Measurements from ENCODE around the gene TTC39B. TPM values are rescaled to one million over a fixed set of nuclear protein-coding genes. Genes with fewer than 3 reads are reported as not detected.
A peak's percentile ranks its signal among the peaks of the same experiment; 100 is the strongest.
"Not testable (repeated sequence)": the region's sequence is repeated elsewhere in the genome, so short reads cannot be mapped to it uniquely, and the experiment has no call there.

Gene TTC39B
- total RNA-seq, 2 experiments from 2014 or later, result 30.3 to 31.7 TPM

DNA sequence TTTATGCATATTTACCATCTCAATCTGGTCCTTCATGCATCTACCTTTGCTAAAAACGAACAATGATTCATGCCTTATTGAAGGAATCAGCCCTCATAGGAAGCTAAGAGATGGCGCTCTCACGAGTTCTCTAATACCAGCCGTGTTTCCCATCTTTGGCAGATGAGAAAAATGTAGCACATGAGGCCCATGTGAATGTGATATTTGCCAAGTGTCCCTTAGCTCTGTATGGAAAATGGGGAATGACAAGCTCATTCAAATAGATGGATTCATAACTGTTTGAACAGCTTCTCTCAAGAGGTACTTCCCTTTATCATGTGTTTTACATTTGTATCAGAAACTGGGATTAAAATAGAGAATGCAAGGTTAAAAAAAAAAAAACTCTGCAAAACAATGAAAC lies 66.1 kb downstream of the TTC39B start:
- intact Hi-C loops (cut with micrococcal nuclease), result no loop called here
- peaks cover 29% of the 10 kb centered on the region for H3K4me1 Mint-ChIP-seq (ENCODE audit: low read depth)
- no peak overlapping the region for H3K4me3 Mint-ChIP-seq
- ChIA-PET POLR2A (no interaction called here), CTCF (interaction anchor here (1.6 kb wide), 1 partner anchor 9 kb away, joined by 3 read pairs; no protein-coding TSS in a partner anchor)
- no peak for DNase-seq
- H3K27ac Mint-ChIP-seq, result no peak overlapping the region
- peaks cover 47% of the 10 kb centered on the region for H3K36me3 Mint-ChIP-seq
- peaks cover 39% of the 10 kb centered on the region for H3K9me3 Mint-ChIP-seq
- H3K27me3 Mint-ChIP-seq, result no peaks in the 10 kb centered on the region

DNA sequence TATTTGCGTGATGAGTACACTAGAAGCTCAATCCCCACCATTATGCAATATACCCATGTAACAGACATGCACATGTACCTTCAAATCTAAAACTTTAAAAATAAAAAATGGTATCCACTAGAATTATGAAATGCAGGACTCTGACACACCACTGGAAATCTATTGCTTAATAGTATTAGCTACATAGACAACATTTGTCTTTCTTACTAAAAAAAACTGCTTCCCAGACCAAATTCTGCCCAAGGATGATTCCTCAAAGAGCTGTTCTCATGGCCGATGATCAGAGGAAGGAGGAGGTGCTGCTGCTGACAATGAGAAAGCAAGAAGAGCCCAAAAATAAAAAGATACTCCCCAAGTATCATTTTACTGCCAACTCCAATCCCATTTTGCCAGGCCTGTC lies 67.2 kb downstream of the TTC39B start:
- intact Hi-C loops (cut with micrococcal nuclease), result no loop called here
- H3K4me1 Mint-ChIP-seq (ENCODE audit: low read depth), result peaks cover 30% of the 10 kb centered on the region
- H3K9me3 Mint-ChIP-seq, result peaks cover 47% of the 10 kb centered on the region
- H3K36me3 Mint-ChIP-seq, result peaks cover 53% of the 10 kb centered on the region
- no peak overlapping the region for H3K4me3 Mint-ChIP-seq
- ChIA-PET POLR2A (no interaction called here), CTCF (interaction anchor here (1.6 kb wide), 1 partner anchor 8 kb away, joined by 3 read pairs; no protein-coding TSS in a partner anchor)
- H3K27me3 Mint-ChIP-seq, result no peaks in the 10 kb centered on the region
- no peak for DNase-seq
- no peak overlapping the region for H3K27ac Mint-ChIP-seq

DNA sequence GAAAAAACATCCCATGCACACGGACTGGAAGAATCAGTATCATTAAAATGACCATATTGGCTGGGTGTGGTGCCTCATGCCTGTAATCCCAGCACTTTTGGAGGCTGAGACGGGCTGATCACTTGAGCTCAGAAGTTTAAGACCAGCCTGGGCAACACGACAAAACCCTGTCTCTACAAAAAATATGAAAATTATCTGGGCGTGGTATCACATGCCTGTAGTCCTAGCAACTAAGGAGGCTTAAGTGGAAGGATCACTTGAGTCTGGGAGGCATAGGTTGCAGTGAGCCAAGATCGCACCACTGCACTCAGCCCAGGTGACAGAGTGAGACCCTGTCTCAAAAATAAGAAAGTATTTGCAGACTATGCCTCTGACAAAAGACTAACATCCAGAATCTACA lies 68.4 kb downstream of the TTC39B start:
- Mint-ChIP-seq H3K9me3 (peaks cover 47% of the 10 kb centered on the region), H3K4me3 (no peak overlapping the region), H3K4me1 (ENCODE audit: low read depth) (peaks cover 27% of the 10 kb centered on the region), H3K27ac (no peak overlapping the region), H3K36me3 (peaks cover 50% of the 10 kb centered on the region), H3K27me3 (no peaks in the 10 kb centered on the region)
- no peak for DNase-seq
- intact Hi-C loops (cut with micrococcal nuclease), result no loop called here
- CTCF ChIA-PET, result no interaction called here
- POLR2A ChIA-PET, result no interaction called here

DNA sequence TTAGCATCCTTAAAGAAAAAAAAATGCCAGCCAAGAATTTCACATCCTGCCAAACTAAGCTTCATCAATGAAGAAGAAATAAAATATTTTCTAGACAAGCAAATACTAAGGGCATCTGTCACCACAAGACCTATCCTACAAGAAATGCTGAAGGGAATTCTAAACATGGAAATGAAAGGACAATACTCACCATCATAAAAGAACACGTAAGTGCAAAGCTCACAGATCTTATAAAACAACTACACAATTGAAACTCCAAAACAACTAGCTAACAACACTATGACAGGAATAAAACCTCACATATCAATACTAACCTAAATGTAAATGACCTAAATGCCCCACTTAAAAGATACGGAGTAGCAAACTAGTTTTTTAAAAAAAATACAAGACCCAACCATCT lies 71.4 kb downstream of the TTC39B start:
- Mint-ChIP-seq H3K9me3 (peaks cover 45% of the 10 kb centered on the region), H3K4me3 (no peak overlapping the region), H3K4me1 (ENCODE audit: low read depth) (peaks cover 22% of the 10 kb centered on the region), H3K27ac (peak overlapping the region; percentile 38), H3K36me3 (peaks cover 52% of the 10 kb centered on the region), H3K27me3 (no peaks in the 10 kb centered on the region)
- POLR2A ChIA-PET, result no interaction called here
- intact Hi-C loops (cut with micrococcal nuclease), result no loop called here
- CTCF ChIA-PET, result no interaction called here
- DNase-seq, result no peak

DNA sequence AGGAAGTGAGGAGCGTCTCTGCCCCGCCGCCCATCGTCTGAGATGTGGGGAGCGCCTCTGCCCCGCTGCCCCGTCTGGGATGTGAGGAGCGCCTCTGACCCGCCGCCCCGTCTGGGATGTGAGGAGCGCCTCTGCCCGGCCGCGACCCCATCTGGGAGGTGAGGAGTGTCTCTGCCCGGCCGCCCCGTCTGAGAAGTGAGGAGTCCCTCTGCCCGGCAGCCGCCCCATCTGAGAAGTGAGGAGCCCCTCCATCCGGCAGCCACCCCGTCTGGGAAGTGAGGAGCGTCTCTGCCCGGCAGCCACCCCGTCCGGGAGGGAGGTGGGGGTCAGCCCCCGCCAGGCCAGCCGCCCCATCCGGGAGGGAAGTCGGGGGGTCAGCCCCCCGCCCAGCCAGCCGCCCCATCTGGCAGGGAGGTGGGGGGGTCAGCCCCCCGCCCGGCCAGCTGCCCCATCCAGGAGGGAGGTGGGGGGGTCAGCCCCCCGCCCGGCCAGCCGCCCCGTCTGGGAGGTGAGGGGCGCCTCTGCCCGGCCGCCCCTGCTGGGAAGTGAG lies 73.0 kb downstream of the TTC39B start:
- H3K27ac Mint-ChIP-seq; H3K4me3 Mint-ChIP-seq; H3K27me3 Mint-ChIP-seq; POLR2A ChIA-PET; intact Hi-C loops (cut with micrococcal nuclease); CTCF ChIA-PET; DNase-seq: not testable (repeated sequence)
- H3K4me1 Mint-ChIP-seq (ENCODE audit: low read depth), result peaks cover 36% of the 10 kb centered on the region
- peaks cover 38% of the 10 kb centered on the region for H3K9me3 Mint-ChIP-seq
- peaks cover 41% of the 10 kb centered on the region for H3K36me3 Mint-ChIP-seq

DNA sequence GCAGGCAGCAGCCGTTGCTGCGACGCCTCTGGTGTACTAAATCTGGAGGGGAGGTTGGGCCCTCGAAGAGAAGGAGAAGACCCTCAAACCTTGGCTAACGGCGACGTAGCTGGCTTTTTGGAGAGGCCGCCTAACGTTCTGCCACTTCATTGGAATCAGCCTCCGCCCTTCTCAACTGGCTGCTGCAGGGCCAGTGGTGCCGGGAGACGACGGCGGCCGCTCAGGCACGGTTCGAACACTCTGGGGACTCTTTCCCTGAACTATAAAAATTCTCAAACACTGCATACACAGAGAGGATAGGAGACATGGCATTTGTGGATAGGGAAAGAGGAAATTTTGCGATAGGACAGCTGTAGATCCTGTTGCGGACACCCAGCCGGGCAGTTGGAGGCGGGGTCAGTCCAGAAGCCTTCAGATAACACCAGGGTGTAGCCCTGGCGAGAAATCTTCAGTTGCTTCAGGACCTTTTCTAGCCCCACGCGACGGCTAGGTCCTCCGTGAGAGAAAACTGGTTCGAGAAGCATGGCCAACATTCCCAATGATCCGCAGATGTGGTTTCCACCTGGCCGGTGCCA lies 74.2 kb downstream of the TTC39B start:
- H3K4me1 Mint-ChIP-seq (ENCODE audit: low read depth), result peaks cover 45% of the 10 kb centered on the region

DNA sequence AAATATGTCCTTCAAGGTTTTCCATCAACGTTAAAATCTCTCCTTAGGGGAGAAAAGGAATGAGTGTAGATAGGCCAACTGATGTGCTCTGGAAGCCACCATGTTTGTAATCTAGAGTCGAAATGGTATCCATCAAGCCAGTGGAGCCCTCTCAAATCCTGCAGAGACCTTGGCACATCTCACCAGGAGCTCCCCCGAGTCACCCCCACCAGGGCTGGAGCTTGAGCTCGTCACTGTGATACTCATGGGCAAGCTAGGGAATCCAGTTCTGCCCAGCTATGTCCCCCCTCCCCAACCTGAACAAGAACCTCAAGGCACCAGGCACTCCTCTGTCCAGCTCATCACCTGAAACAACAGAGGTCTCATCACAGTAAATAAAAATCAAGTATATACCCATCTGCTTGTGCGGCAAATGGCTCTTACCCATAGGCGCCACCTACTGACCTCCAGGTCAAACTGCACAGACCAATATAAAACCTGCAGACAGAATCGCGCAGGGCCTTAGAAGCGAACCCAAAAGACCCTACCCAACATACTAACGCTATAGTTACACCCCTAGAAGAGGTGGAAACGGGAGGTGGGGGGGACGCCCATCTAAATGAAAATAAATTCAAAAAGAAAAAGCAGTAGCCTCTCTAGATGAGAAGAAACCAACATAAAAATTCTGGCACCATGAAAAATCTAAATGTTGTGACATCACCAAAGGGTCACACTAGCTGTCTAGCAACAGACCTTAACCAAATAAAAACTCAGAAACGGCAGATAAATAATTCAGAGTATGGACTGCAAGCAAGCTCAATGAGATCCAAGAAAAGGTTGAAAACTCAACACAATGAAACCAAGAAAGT lies 75.0 kb downstream of the TTC39B start:
- H3K4me1 Mint-ChIP-seq (ENCODE audit: low read depth), result peaks cover 49% of the 10 kb centered on the region
- H3K27ac Mint-ChIP-seq, result no peak overlapping the region
- no peaks in the 10 kb centered on the region for H3K27me3 Mint-ChIP-seq
- CTCF ChIA-PET, result interaction anchor here (0.6 to 6.6 kb wide), 31 partner anchors 9 to 437 kb away, joined by 3 to 135 read pairs (median 4); partner anchors contain the start of gene CCDC171
- peaks cover 18% of the 10 kb centered on the region for H3K9me3 Mint-ChIP-seq
- peak; percentile 39 for DNase-seq
- intact Hi-C loops (cut with micrococcal nuclease), result loop anchor here (1.0 kb wide), 1 partner anchor 21 kb away; no protein-coding TSS in a partner anchor
- H3K4me3 Mint-ChIP-seq, result no peak overlapping the region
- peaks cover 21% of the 10 kb centered on the region for H3K36me3 Mint-ChIP-seq
- POLR2A ChIA-PET, result no interaction called here

More for the DNA sequence above, 74.2 kb downstream of the TTC39B start:
- Mint-ChIP-seq H3K36me3 (peaks cover 28% of the 10 kb centered on the region), H3K9me3 (peaks cover 25% of the 10 kb centered on the region)
- H3K27me3 Mint-ChIP-seq, H3K4me3 Mint-ChIP-seq, POLR2A ChIA-PET, DNase-seq, H3K27ac Mint-ChIP-seq: not testable (repeated sequence)
- CTCF ChIA-PET, result interaction anchor here (0.9 to 6.6 kb wide), 9 partner anchors 11 to 182 kb away, joined by 3 to 135 read pairs (median 6); no protein-coding TSS in a partner anchor
- intact Hi-C loops (cut with micrococcal nuclease), result loop anchor here (1.0 kb wide), 1 partner anchor 21 kb away; no protein-coding TSS in a partner anchor

DNA sequence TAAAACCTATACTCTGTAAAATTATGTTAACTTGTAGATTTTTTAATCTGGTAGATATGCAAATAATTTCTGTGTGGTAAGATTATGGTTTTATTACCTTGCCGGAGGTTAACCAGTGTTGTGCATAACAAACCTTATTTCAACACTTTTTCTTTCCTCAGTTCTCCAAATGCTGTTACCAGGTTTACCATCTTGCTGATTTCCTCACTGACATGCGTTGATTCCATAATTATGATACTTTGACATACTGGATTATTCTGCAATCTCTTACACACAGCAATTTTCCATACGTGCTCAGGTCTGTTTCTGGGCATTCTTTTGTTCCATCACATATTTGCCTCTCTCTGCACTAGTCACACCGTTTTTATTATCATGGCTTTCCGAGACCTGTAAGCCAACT lies 77.6 kb downstream of the TTC39B start:
- ChIA-PET CTCF (interaction anchor here (6.6 kb wide), 1 partner anchor 16 kb away, joined by 135 read pairs; no protein-coding TSS in a partner anchor), POLR2A (no interaction called here)
- DNase-seq, result no peak
- H3K9me3 Mint-ChIP-seq, result no peaks in the 10 kb centered on the region
- H3K27me3 Mint-ChIP-seq, result no peaks in the 10 kb centered on the region
- H3K4me3 Mint-ChIP-seq, result no peak overlapping the region
- peak overlapping the region; percentile 47 for H3K27ac Mint-ChIP-seq
- peaks cover 37% of the 10 kb centered on the region for H3K4me1 Mint-ChIP-seq (ENCODE audit: low read depth)
- H3K36me3 Mint-ChIP-seq, result peaks cover 13% of the 10 kb centered on the region
- intact Hi-C loops (cut with micrococcal nuclease), result loop anchor here (2.0 kb wide), 1 partner anchor 559 kb away; no protein-coding TSS in a partner anchor

DNA sequence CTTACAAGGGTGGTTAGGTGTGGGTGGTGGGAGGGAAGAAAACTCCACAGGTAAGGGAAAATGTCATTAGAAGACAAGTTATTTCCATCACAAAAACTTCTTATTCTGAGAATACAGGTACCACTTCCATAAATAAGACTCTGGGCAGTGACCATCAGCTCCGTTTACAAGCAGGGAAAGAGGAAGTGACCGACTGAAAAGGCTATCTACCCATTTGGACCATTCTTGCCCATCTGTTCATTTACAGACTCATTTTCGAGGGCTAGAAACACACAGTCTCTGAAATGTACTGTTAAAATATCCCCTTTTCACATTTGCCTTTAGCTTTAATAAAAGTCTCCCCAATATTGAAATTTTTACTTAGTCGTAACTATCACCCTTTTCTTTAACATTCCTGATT lies 79.5 kb downstream of the TTC39B start:
- intact Hi-C loops (cut with micrococcal nuclease), result no loop called here
- H3K27ac Mint-ChIP-seq, result peak overlapping the region; percentile 51
- no peaks in the 10 kb centered on the region for H3K27me3 Mint-ChIP-seq
- H3K9me3 Mint-ChIP-seq, result no peaks in the 10 kb centered on the region
- ChIA-PET POLR2A (no interaction called here), CTCF (interaction anchor here (1.0 to 6.6 kb wide), 3 partner anchors 14 to 56 kb away, joined by 3 to 135 read pairs (median 3); no protein-coding TSS in a partner anchor)
- no peak overlapping the region for H3K4me3 Mint-ChIP-seq
- peaks cover 15% of the 10 kb centered on the region for H3K36me3 Mint-ChIP-seq
- DNase-seq, result no peak
- H3K4me1 Mint-ChIP-seq (ENCODE audit: low read depth), result peaks cover 48% of the 10 kb centered on the region

DNA sequence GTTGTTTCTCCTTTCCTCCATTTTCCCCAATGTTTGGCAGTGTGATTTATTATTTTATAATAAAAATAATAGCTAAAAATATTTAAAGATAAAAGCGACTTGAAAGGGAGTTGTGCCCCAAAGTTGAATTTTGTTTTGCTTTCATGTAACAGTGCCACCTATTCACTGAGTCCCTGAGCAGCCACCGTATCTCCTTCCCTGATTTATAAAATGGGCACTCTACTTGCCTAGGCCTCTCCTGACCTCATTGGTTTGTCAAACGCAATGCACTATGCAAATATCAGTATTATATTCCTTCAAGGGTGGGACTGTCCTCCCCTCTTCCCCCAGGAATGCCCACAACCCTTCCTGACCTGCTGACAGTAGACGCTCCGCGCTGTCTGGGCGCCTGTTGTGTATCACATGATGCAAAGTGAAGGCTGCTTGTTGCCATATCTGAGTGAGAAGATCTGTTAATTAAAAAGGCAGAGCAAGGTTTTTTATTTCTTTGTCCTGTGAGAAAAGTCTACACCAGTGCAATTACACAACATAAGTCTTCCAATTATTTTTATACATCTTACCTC lies 81.4 kb downstream of the TTC39B start:
- ChIA-PET CTCF (interaction anchor here (1.2 to 1.3 kb wide), 2 partner anchors 13 to 15 kb away, joined by 3 read pairs; no protein-coding TSS in a partner anchor), POLR2A (no interaction called here)
- Mint-ChIP-seq H3K4me3 (no peak overlapping the region), H3K27ac (no peak overlapping the region), H3K27me3 (no peaks in the 10 kb centered on the region), H3K4me1 (ENCODE audit: low read depth) (peaks cover 59% of the 10 kb centered on the region), H3K36me3 (peaks cover 14% of the 10 kb centered on the region), H3K9me3 (no peaks in the 10 kb centered on the region)
- DNase-seq, result no peak
- intact Hi-C loops (cut with micrococcal nuclease), result no loop called here

DNA sequence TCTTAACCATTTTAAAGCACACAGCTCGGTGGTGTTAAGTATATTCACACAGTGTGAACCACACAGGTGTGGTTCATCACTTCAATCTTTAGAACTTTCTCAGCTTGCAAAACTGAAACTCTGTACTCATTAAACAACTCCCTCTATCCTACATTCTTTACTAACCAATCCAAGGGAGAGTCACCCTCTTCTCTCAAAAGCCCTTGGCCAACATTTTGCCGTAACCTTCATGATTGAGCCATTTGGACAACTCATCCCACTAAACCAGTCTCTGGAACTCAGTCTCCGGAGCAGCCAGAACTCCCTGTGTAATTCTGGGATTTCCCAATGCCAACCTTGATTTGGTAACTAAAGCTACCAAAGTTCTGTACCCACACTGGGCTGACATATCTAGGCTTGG lies 84.7 kb downstream of the TTC39B start:
- intact Hi-C loops (cut with micrococcal nuclease), result no loop called here
- H3K4me1 Mint-ChIP-seq (ENCODE audit: low read depth), result peaks cover 32% of the 10 kb centered on the region
- DNase-seq, result no peak
- CTCF ChIA-PET, result interaction anchor here (1.5 to 5.3 kb wide), 4 partner anchors 9 to 13 kb away, joined by 4 to 56 read pairs (median 8); no protein-coding TSS in a partner anchor
- no peak overlapping the region for H3K4me3 Mint-ChIP-seq
- H3K36me3 Mint-ChIP-seq, result peaks cover 14% of the 10 kb centered on the region
- POLR2A ChIA-PET, result no interaction called here
- H3K9me3 Mint-ChIP-seq, result no peaks in the 10 kb centered on the region
- no peak overlapping the region for H3K27ac Mint-ChIP-seq
- H3K27me3 Mint-ChIP-seq, result no peaks in the 10 kb centered on the region

DNA sequence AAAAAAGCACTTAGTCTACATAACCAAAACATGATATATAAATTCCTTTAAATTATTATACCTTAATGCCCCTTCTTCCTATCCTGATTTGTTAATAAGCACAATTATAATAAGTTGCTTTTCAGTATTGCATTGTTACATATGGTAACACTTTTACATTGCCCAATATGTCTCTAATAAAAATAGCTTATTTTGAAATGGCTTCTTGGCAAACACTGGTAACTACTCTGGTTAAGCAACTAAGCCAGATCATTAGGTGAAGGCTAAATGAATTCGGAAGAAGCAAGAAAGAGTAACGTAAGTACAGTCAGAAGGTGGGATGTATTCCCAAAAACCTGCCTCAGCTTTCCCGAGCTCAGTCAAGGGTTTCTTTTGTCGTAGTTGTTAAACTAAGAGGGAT lies 85.3 kb downstream of the TTC39B start:
- no peak overlapping the region for H3K4me3 Mint-ChIP-seq
- H3K36me3 Mint-ChIP-seq, result peaks cover 14% of the 10 kb centered on the region
- no peak for DNase-seq
- no peak overlapping the region for H3K27ac Mint-ChIP-seq
- H3K27me3 Mint-ChIP-seq, result no peaks in the 10 kb centered on the region
- POLR2A ChIA-PET, result interaction anchor here (1.1 kb wide), 1 partner anchor 289 kb away, joined by 3 read pairs; the partner anchor contains the start of gene PSIP1
- intact Hi-C loops (cut with micrococcal nuclease), result no loop called here
- H3K9me3 Mint-ChIP-seq, result no peaks in the 10 kb centered on the region
- H3K4me1 Mint-ChIP-seq (ENCODE audit: low read depth), result peaks cover 30% of the 10 kb centered on the region
- CTCF ChIA-PET, result interaction anchor here (0.7 to 5.3 kb wide), 5 partner anchors 9 to 56 kb away, joined by 3 to 56 read pairs (median 7); no protein-coding TSS in a partner anchor

Data from activated CD4-positive, alpha-beta memory T cell treated with anti-CD3 and anti-CD28 coated beads for 36 hours (primary cell).